C1 segment of cervical spinal cord (tissue), 14 donors: ENCODE measurements around the gene HSPA1L.
"Not testable (repeated sequence)": the region's sequence is repeated elsewhere in the genome, so short reads cannot be mapped to it uniquely, and the experiment has no call there.

Experiments used
- DNase-seq, 14 donors: peaks; one replicate each; lab custom pipeline; 2025; lab: John Stamatoyannopoulos, UW

HSPA1L gene

DNA sequence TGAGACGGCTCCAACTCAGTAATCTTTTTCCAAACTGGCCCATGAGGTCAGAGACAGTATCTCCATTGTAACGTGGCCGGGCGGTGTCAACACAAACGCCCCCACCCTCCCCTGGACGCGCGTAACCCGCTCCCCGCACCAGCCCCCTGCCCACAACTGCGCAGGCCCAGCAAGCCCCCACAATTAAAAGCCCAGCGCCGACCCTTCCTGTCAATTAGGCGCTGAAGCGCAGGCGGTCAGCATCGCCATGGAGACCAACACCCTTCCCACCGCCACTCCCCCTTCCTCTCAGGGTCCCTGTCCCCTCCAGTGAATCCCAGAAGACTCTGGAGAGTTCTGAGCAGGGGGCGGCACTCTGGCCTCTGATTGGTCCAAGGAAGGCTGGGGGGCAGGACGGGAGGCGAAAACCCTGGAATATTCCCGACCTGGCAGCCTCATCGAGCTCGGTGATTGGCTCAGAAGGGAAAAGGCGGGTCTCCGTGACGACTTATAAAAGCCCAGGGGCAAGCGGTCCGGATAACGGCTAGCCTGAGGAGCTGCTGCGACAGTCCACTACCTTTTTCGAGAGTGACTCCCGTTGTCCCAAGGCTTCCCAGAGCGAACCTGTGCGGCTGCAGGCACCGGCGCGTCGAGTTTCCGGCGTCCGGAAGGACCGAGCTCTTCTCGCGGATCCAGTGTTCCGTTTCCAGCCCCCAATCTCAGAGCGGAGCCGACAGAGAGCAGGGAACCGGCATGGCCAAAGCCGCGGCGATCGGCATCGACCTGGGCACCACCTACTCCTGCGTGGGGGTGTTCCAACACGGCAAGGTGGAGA, at the start of gene HSPA1L, which contains the start of gene HSPA1A:
Gene HSPA1L, minus strand, starts transcription at position 259 of the 814 bp plus-strand sequence. CDS start 3,311 bp downstream, outside the sequence.
Gene HSPA1A, plus strand, starts transcription at position 519 of the 814 bp plus-strand sequence. Its CDS starts 214 bp downstream, at position 733.
- DNase-seq = peak; percentile 89 to 100 (median 98)

DNA sequence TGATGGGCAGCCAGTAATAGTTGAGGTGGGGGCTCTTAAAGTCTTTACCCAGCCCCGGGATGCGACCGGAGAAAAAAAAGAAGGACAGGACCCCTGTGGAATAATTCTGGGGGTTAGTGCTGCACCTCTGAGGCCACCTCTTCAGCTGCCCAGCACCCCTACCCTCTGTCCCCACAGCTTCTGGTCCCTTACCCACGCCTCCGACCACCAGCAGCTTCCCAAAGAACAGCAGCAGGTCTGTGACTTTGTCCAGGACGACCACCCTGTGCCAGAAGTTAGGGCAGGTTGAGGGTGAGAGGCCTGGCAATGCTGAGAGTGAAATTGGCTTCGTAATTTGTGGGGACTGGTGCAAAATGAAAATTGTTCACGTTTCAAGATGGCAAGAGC, 49.7 kb upstream of the HSPA1L start:
- DNase-seq = no peak

DNA sequence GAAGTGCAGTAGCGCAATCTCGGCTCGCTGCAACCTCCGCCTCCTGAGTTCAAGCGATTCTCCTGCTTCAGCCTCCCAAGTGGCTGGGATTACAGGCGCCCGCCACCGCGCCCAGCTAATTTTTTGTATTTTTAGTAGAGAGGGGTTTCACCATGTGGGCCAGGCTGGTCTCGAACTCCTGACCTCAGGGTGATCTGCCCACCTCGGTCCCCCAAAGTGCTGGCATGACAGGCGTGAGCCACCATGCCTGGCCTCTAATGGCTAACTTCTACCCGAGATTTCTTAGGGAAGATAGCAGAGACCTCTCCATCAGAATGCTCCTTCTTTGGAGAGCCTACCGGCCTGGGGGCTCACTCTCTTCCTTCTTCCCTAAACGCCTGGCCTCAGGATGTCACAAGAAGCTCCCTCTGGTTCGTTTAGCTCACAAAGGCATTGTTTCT, 49.1 kb upstream of the HSPA1L start:
- not testable (repeated sequence) for DNase-seq

DNA sequence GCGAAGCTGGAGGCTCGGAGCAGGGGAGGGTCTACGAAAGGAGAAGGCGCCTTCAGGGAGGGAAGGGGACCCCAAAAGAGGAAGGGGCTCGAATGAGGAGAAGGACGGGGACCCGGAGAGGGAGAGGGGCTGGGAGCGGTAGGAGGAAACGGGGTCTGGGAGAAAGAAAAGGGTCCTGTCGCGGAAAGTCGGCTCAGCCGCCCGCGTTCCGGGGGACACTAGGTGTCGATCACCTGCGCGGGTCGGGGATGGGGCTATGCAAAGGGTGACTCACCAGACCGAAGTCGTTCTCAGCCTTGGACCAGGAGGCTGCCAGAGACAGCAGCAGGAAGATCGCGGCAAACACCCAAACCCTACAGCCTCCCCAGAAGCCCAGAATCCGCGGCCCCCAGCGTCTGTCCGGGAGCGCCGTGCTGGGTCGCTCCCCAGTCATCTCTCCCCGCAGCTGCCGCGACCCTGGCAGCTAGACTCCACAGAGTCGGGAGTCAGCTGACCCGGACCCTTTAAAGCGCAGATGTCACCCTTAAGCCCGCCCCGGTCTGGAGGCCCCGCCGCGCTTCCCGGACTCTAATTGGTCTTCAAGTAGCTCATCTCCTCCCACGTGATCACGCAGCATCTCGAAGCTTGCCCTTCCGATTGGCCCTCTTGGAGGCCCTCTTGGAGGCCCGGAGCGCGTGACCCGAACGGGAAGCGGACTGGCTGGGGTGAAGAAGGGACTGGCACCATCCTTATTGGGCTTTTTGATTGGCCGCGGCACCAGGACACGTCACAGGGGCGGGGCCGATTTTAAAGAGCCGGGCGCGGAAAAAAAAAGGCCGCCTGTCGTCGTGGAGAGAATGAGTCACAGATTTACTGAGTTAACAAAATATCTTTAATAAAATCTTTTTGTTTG, 47.5 kb upstream of the HSPA1L start, which contains the start of gene NEU1:
Gene NEU1, minus strand, starts transcription at position 478 of the 892 bp plus-strand sequence. Its CDS starts 45 bp downstream, at position 433.
- peak; percentile 94 to 100 (median 100) for DNase-seq

DNA sequence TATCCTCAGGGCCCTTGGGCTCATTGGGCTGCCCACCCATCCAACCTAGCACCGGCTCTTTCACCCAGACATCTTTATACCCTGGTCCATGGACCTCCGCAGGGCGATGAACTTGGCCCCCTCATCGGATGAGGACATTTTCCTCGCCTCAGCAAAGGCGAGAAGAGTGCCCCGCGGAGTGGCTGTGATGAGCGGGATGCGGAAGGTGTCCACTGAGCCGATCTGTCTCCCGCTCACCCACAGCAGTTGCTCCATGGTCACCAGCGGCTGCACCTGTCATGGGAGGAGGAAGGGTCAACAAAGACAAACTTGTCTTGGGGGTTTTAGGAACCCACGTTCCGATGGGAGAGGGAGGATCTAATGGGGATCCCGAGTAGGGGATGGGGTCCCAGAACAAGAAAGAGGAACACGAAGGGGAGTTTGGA, 46.8 kb upstream of the HSPA1L start:
- peak in 1 of 14 donors; percentile 31 for DNase-seq

DNA sequence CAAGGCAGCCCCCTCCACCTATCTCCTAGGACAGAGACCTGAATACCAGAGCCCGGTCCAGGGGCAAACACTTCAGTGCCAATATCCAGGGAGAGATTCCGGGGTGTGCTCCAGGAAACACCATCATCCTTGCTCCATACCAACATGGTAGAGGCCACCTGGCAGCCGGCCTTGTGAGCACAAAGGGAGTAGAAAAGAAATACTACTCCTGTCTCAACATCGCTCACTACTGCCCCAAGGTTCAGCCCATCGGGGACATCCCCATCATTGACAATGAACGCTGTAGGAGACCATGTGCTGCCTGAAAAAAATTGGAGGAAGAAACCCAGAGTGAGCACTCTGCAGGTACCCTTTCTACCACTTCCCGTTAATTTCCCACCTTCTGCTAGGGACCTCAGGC, 46.1 kb upstream of the HSPA1L start:
- no peak for DNase-seq

DNA sequence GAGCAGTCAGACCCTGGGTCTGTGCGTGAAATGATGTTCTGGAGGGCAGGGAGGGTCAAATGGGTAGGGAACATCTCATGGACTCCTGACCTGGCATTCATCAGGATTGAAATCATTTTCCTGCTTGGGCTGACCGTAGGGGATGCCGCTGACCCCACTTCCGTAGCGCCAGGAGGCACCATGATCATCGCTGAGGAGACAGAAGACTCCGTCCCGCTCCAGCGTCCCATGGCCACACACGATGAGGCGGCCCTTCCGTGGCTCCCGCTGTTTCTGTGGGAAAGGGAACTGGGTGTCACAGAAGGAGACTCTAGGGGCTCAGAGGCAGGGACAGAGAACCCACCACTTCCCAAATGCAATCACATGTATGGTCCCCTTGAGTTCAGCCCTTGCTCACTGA, 45.3 kb upstream of the HSPA1L start:
- DNase-seq = no peak

DNA sequence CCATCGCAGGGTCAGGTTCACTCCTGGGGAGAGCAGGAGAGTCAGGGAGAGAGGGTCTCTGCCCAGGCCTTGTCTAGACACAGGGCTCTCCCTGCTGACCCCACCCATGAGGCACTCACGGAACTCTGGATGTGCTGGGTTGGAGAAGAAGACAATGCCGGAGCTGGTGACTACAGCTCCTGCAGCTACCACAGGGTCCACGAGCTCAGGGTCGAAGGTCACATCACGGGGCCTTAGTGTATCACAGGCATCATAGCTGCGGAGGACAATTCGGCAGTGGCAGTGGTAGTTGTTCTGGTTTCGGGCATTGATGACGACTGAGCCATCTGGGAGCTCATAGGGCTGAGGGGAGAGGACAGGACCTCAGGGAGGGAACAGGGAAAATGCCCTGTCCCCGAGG, 44.8 kb upstream of the HSPA1L start:
- no peak for DNase-seq

DNA sequence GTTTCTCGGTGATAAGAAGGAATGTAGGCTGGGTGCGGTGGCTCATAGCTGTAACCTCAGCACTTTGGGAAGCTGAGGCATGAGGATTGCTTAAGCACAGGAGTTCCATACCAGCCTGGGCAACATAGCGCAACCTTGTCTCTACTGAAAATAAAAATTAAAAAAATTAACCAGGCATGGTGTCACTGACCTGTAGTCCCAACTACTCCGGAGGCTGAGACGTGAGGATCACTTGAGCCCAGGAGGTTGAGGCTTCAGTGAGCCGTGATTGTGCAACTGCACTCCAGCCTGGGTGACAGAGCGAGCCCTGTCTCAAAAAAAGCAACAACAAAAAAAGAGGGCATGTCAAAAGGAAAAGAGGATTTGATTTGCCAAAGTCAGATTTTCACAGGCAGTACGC, 43.6 kb upstream of the HSPA1L start:
- DNase-seq = no peak

DNA sequence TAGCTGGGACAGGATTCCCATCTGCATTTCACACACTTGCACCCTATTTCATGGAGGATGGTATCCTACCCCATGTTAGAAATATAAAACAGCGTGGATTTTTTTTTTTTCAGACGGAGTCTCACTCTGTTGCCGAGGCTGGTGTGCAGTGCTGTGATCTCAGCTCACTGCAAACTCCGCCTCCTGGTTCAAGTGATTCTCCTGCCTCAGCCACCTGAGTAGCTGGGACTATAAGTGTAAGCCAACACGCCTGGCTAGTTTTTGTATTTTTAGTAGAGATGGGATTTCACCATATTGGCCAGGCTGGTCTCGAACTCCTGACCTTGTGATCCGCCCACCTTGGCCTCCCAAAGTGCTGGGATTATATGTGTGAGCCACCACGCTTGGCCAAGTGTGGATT, 42.7 kb upstream of the HSPA1L start:
- DNase-seq = not testable (repeated sequence)

DNA sequence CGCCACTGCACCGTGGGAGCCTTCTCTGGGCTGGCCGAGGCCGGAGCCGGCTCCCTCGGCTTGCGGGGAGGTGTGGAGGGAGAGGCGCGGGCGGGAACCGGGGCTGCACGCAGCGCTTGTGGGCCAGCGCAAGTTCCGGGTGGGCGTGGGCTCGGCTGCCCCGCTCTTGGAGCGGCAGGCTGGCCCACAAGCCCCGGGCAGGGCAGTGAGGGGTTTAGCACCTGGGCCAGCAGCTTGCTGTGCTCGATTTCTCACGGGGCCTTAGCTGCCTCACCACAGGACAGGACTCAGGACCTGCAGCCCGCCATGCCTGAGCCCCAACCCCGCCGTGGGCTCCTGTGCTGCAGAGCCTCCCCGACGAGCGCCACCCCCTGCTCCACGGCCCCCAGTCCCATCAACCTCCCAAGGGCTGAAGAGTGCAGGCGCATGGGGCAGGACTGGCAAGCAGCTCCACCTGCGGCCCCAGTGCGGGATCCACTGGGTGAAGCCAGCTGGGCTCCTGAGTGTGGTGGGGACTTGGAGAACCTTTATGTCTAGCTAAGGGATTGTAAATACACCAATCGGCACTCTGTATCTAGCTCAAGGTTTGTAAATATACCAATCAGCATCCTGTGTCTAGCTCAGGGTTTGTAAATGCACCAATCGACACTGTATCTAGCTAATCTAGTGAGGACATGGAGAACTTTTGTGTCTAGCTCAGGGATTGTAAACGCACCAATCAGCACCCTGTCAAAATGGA, 37.1 kb upstream of the HSPA1L start:
- DNase-seq = not testable (repeated sequence)

DNA sequence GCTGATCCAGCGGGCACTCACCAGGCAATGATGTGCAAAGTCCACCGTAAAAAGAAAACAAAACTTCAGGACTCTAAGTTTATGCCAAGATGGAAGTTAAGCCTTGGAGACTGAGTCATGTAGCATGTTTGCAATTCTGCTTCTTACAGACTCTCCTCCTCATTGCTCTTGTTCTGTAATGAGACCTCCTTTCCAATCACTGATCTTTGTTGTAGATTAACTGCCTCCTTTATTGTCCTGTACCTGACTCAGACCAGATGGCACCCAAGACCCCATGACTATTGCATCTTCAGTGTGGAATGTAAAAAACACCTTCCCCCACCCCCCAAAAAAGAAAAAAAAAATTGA, 36.4 kb upstream of the HSPA1L start:
- no peak for DNase-seq

DNA sequence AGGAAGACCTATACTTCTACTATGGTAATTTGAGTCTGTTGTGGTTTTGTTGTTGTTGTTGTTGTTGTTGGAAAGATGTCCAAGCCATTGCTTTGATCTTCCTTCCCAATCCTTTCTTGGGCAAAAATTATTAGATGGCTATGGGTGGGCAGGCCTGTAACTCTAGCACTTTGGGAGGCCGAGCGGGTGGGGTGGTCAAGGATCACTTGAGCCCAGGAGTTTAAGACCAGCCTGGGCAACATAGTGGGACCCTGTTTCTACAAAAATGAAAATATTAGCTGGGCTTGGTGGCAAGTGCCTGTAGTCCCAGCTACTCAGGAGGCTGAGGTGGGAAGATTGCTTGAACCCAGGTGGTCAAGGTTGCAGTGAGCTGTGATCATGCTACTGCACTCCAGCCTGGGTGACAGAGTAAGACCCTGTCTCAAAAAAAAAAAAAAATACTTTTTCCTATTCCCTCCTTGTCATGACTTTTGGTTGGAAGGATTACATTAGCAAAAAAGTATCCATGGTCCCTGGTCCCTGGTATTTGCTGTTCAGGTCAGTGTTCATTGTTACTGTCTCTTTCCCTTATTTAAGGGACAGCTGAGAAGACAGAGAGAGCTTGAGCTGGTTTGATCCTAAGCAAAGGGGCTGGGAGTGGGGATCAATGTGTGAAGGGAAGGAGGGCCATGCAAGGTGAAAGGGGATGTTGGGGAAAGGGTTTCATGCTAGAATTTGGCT, 35.8 kb upstream of the HSPA1L start:
- no peak for DNase-seq

DNA sequence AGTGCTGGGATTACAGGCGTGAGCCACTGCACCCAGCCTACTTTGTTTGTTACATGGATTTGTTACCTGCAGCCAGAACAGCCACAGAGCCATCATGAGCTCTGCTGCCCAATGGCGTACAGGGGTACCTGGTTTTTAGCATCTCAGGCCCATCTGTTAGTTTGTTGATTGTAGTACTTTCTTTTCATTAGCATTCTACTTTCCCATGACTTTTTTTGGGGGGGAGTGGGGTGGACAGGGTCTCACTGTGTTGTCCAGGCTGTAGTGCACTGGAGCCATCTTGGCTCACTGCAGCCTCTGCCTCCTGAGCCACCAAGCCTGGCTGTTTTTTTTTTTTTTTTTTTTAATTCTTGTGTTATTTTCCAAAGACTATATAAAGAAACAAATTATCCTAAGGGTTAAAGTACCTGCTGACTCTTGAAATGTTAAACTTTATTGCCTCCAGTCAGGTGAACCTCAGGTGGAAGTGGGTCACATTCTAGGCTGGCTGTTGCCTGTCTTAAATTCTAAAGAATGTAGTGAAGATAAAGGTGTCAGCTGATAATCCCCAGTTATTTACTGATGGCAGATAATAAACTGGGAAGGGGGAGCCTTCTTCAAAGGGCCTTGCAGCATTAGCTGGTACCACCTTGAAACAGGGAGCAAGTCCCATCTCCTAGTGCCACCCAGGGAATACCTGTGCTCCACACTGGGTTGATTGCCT, 32.3 kb upstream of the HSPA1L start:
- no peak for DNase-seq

DNA sequence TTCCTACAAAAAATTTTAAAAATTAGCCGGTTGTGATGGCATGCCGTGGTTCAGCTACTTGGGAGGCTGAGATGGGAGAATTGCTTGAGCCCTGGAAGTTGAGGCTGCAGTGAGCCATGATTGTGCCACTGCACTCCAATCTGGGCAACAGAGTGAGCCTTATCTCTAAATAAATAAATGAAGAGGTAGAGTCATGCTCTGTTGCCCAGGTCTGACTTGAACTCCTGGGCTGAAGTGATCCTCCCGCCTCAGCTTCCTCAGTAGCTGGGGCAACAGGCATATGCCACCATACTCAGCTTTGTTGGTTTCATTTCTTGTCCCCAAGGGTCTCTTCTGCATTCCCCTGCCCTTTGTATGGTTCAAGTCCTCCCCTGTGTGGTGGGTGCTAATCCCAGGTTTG, 29.4 kb upstream of the HSPA1L start:
- DNase-seq = no peak

DNA sequence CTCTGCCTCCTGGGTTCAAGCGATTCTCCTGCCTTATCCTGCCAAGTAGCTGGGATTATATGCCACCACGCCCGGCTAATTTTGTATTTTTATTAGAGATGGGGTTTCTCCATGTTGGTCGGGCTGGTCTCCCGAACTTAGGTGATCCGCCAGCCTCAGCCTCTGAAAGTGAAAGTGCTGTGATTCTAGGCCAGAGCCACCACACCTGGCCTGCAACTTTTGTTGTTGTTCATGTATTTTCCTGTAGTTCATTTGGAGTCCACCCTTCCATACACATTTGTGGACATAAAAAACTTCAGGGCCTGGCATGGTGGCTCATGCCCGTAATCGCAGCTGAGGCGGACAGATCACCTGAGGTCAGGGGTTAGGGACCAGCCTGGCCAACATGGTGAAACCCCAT, 27.0 kb upstream of the HSPA1L start:
- no peak for DNase-seq

DNA sequence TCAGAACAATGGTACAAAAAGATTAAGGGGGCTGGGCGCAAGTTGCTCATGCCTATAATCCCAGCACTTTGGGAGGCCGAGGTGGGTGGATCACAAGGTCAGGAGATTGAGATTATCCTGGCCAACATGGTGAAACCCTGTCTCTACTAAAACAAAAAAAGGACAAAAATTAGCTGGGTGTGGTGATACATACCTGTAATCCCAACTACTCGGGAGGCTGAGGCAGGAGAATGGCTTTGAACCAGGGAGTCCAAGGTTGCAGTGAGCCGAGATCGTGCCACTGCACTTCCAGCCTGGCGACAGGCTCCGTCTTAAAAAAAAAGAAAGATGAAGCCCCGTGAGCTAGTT, 24.7 kb upstream of the HSPA1L start:
- DNase-seq = not testable (repeated sequence)

DNA sequence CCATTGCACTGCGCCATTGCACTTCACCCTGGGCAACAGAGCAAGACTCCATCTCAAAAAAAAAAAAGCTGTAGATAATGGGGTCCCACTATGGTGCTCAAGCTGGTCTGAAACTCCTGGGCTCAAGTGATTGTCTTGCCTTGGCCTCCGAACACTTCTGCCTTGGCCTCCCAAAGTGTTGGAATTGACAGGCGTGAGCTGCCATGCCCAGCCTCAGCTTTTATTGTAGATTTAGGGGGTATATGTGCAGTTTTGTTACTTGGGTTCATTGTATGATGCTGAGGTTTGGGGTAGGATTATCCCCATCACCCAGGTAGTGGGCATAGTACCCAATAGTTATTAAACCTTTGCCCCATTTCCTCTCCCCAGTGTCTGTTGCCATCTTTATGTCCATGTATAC, 23.9 kb upstream of the HSPA1L start:
- DNase-seq = no peak

DNA sequence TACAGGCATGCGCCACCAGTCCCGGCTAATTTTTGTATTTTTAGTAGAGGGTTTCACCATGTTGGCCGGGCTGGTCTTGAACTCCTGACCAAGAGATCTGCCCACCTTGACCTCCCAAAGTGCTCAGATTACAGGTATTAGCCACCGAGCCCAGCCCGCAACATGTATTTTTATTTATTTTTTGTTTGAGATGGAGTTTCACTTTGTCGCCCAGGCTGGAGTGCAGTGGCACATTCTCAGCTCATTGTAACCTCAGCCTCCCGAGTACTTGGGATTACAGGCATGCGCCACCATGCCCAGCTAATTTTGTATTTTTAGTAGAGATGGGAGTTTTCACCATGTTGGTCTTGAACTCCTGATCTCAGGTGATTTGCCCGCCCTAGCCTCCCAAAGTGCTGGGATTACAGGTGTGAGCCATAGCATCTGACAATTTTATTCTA, 23.1 kb upstream of the HSPA1L start:
- DNase-seq = not testable (repeated sequence)

DNA sequence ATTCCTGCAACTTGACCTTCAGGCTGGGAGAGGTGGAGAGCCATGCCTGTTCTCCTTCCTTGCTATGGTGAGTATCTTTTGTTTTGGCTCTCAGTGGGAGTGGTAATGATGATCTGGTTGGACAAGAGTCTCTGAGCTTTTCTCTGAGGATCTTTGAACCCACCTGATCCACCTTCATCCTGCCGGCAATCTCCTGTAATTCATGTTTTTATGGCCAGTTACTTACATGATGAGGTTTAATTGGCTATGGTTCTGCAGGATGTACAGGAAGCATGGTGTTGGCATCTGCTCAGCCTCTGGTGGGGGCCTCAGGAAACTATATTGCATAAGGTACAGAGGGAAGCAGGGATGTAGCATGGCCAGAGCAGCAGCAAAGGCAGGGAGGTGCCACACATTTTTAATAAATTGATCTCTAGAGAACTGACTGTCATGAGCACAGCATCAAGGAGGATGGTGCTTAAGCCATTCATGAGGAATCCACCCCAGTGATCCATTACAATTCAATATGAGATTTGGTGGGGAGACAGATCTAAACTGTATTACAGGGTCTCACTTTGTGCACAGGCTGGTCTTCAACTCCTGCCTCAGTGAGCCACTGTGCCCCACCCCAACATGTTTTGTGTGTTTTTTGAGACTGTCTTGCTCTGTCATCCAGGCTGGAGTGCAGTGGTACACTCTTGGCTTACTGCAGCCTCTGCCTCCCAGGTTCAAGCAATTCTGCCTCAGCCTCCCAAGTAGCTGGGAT, 22.5 kb upstream of the HSPA1L start:
- no peak for DNase-seq
